Lower lobe of right lung (tissue), 2 donors: ENCODE results near the gene PPP1R27. TPM values are rescaled to one million over a fixed set of nuclear protein-coding genes. Genes with fewer than 3 reads are reported as not detected.

Source experiments
- ATAC-seq, 2 donors: fragments of 200-7000 bp; cut with Tn5 transposase; one replicate each; pipeline ENCODE4 v1.9.1; 2020 to 2022; ENCODE audit warnings: mild to moderate bottlenecking in 2 of 2, moderate library complexity in 2 of 2
- DNase-seq: peaks from one replicate; pipeline ENCODE4 v3.0.0-alpha.2; 2020
- H3K27ac ChIP-seq: fragments of 200-600 bp; one replicate; pipeline ENCODE4 v1.8.0; 2022
- H3K27me3 ChIP-seq: fragments of 200-600 bp; one replicate; pipeline ENCODE4 v1.8.0; 2022; ENCODE audit warnings: low read depth
- H3K36me3 ChIP-seq: fragments of 200-600 bp; one replicate; pipeline ENCODE4 v1.8.0; 2022; ENCODE audit warnings: mild to moderate bottlenecking
- H3K4me1 ChIP-seq: fragments of 200-600 bp; one replicate; pipeline ENCODE4 v1.8.0; 2022
- H3K4me3 ChIP-seq: fragments of 200-600 bp; one replicate; pipeline ENCODE4 v1.8.0; 2022; ENCODE audit warnings: mild to moderate bottlenecking
- H3K9me3 ChIP-seq: fragments of 200-600 bp; one replicate; pipeline ENCODE4 v1.8.0; 2022
- intact Hi-C: fragments of 100-400 bp; cut with DNase I; formaldehyde crosslinking; loops from one replicate; pipeline ENCODE4 v1.11.0; 2022
- total RNA-seq: library from RNA; stranded (reverse); fragmentation: NEBNext Ultra II Directional; extraction: Animal tissue kit (Norgen Biotek cat#: 25700); gene quantifications from one replicate; pipeline ENCODE4 v1.2.1, GENCODE V29; 2021
- TF ChIP-seq, protein P1 (sequence below): fragments of 200-600 bp; IDR thresholded peaks from one replicate; pipeline ENCODE4 v1.8.0; 2022; ENCODE audit warnings: antibody characterized with exemption, mild to moderate bottlenecking
- donor health status: DM: no; HTN: yes; CAD: no; lungs with severe emphysema.

PPP1R27 gene
- total RNA-seq, 1 donor from 2014 or later, result not detected

DNA sequence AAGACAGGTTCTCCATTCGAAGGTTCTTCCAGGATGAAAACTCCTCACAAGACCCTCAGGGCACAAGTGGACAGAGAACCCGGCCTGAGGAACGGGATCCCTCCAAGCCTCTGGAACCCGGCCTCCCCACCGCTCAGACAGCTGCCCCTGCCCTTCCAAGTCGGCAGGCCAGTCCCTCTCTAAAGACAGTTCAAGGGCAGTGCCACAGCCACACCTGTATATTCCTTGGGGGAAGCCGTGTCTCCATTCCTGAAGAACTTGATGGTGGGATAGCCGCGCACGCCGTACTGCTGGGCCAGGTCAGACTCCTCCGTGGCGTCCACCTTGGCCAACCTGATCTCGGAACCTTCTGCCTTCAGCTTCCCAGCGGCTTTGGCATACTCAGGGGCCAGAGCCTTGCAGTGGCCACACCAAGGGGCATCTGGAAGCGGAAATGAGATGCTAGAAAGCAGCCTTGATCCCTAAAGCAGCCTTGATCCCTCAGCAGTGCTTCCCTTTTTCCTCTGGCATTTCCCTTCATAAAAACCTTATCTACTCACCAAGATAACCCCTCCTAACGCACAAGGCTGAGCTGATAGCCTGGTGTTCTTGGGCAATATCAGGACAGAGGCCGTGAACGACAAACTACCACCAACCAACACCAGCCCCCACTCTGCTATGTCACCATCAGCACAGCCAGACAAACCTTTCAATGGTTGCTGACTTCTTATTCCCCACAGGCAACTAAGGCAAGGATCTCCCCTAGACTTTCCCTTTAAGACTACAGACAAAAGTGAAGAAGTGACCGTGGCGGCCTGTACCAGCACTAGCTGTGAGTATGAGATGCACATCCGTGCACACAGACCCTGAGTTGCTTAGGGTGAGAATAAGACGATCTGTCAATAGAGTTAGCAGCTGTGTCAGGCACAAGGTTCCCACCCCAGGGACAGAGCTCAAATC is 24.4 kb upstream of the PPP1R27 start:
- no peak for DNase-seq
- H3K4me3 ChIP-seq, result peak overlapping the region; percentile 98
- H3K27me3 ChIP-seq, result no peaks in the 10 kb centered on the region
- no peaks in the 10 kb centered on the region for H3K9me3 ChIP-seq
- H3K27ac ChIP-seq, result peak overlapping the region; percentile 97
- ATAC-seq, result no peak
- peaks cover 60% of the 10 kb centered on the region for H3K36me3 ChIP-seq
- TF ChIP-seq, protein P1, sequence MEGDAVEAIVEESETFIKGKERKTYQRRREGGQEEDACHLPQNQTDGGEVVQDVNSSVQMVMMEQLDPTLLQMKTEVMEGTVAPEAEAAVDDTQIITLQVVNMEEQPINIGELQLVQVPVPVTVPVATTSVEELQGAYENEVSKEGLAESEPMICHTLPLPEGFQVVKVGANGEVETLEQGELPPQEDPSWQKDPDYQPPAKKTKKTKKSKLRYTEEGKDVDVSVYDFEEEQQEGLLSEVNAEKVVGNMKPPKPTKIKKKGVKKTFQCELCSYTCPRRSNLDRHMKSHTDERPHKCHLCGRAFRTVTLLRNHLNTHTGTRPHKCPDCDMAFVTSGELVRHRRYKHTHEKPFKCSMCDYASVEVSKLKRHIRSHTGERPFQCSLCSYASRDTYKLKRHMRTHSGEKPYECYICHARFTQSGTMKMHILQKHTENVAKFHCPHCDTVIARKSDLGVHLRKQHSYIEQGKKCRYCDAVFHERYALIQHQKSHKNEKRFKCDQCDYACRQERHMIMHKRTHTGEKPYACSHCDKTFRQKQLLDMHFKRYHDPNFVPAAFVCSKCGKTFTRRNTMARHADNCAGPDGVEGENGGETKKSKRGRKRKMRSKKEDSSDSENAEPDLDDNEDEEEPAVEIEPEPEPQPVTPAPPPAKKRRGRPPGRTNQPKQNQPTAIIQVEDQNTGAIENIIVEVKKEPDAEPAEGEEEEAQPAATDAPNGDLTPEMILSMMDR, result no peak
- H3K4me1 ChIP-seq, result peaks cover 51% of the 10 kb centered on the region
- intact Hi-C loops, result no loop called here

DNA sequence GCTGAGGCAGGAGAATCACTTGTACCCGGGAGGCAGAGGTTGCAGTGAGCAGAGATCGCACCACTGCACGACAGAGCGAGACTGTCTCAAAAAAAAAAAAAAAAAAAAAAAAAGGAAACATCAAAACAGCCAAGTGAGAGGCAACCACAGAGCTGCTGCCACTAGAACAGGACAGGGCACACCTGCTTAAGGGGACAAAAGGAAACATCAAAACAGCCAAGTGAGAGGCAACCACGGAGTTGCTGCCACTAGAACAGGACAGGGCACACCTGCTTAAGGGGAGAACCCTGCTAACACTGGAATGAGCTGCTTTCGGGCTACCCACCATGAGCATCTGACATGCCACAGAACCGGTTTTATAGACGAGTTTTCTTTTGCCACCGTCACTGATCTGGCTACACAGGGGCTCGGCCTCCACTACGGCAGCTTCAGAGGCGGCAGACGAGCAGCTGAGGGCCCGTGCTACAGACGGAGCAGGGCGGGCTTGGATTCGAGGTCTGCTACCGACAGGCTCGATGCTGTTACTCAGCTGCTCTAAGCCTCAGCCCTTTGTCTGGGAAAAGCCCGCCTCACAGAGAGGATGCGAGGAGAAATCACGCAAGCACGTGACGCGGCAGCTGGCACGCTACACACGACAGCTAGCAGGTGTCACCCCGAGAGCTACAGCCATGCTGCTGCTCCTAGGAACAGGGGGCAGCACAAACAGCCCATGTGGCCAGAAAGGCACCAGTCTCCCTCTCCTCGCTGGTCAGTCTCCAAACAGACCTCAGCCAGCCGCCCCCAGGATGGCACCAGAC is 23.5 kb upstream of the PPP1R27 start:
- TF ChIP-seq, protein P1, result no peak
- H3K4me1 ChIP-seq, result peaks cover 42% of the 10 kb centered on the region
- H3K9me3 ChIP-seq, result no peaks in the 10 kb centered on the region
- H3K4me3 ChIP-seq, result peak overlapping the region; percentile 98
- no peaks in the 10 kb centered on the region for H3K27me3 ChIP-seq
- no peak for ATAC-seq
- no peak overlapping the region for H3K27ac ChIP-seq
- intact Hi-C loops, result no loop called here
- H3K36me3 ChIP-seq, result peaks cover 62% of the 10 kb centered on the region
- DNase-seq, result no peak

DNA sequence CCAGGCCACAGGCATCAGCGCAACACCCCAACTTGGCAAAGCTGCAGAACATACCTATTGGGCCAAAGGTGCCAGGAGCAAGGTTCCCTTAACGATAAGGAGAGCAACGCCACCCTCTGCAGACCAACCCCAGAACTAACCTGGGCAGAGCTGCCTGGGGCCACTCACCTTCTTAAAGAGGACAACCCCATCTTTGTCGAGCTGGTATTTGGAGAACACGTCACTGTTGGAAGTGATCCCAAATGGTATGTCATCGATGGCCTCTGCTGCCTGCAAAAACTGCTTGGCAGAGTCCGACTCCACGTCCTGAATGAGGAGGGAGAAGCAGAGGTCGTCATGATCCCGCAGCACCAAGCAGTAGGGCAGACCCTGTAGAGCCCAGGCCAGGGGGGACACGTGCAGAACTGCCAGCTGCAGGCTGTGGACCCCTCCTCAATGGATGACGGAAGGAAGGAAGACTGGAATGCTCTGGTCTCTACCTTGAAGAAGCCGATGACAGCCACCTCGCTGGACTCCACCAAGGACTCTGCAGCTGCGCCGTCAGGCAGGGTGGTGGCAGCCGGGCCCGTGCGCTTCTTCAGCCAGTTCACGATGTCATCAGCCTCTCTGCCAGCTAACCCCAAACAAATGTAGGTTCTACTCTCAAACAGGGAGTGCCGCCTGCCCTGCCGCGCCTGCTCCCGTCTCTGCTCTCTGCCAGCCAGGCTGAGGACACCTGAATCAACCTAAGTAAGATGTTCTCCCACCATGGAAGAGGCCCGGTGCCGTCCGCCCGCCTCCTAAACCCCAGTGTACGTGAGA is 20.3 kb upstream of the PPP1R27 start:
- Histone ChIP-seq H3K4me1 (peaks cover 23% of the 10 kb centered on the region), H3K27ac (no peak overlapping the region), H3K9me3 (no peaks in the 10 kb centered on the region), H3K27me3 (no peaks in the 10 kb centered on the region), H3K36me3 (peaks cover 84% of the 10 kb centered on the region), H3K4me3 (no peak overlapping the region)
- DNase-seq (no peak), ATAC-seq (no peak)
- intact Hi-C loops, result no loop called here
- TF ChIP-seq, protein P1, result no peak

DNA sequence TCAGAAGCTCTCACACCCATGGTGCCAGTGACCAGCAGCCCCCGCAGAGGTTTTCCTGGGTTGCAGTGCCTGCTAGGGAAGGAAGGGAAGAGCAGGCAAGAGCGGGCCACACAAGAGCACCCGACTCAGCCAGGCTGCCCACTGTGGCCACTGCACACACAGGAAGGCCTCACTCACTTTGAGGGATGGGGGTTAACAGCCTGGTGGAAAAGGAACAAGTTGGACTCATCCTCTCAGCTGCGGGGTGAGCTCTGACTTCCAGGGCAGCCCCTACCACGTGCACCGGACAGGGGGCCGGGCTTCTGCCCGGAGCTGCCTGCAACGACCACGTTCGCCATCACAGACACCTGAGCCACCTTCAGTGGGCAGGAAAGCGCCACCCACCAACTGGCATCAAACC is 17.4 kb upstream of the PPP1R27 start:
- ATAC-seq, result no peak
- no peaks in the 10 kb centered on the region for H3K4me1 ChIP-seq
- H3K9me3 ChIP-seq, result no peaks in the 10 kb centered on the region
- H3K4me3 ChIP-seq, result no peak overlapping the region
- no peak overlapping the region for H3K27ac ChIP-seq
- H3K36me3 ChIP-seq, result peaks cover 95% of the 10 kb centered on the region
- no peaks in the 10 kb centered on the region for H3K27me3 ChIP-seq
- TF ChIP-seq, protein P1, result no peak
- DNase-seq, result no peak
- intact Hi-C loops, result no loop called here

DNA sequence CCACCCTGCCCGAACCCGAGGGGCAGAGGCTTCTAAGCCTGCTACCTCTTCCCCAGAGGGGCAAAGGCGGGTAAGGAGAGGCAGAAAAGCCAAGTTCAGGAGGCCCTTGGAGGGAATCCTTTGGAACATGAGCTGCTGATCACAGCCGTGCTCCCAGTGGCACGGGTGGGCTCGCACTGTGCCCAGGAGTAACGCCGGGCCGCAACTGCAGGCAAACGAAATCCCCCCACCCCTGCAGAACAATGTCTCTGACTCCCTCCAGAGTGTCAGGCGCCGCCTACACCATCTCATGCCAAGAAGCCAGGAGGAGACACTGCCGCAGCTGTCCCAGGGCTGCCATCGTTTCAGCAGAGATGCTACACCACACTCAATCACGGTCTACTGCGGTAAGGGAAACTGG is 16.6 kb upstream of the PPP1R27 start:
- Histone ChIP-seq H3K4me3 (no peak overlapping the region), H3K27me3 (no peaks in the 10 kb centered on the region), H3K4me1 (no peaks in the 10 kb centered on the region), H3K27ac (no peak overlapping the region), H3K9me3 (no peaks in the 10 kb centered on the region), H3K36me3 (peaks cover 96% of the 10 kb centered on the region)
- TF ChIP-seq, protein P1, result no peak
- DNase-seq (no peak), ATAC-seq (no peak)
- intact Hi-C loops, result no loop called here
